Panc1 (cell line): Measurements from ENCODE around the gene MAPK8. TPM values are rescaled to one million over a fixed set of nuclear protein-coding genes. Genes with fewer than 3 reads are reported as not detected.

Experiments used
- ATAC-seq: fragments of 200-7000 bp; cut with Tn5 transposase; 2 replicates; pipeline ENCODE4 v1.9.1; 2020; ENCODE audit warnings: mild to moderate bottlenecking, moderate library complexity
- BruUV-seq: library from RNA; stranded (reverse); fragments of 400-500 nt; replicated peaks from 2 replicates; lab custom pipeline; 2021; lab: Mats Ljungman, UMichigan
- CTCF ChIA-PET: fragments of 300-600 bp; sonication (Branson Sonifier 250); formaldehyde crosslinking; loops from one replicate; lab custom pipeline; 2022; ENCODE audit warnings: antibody characterized with exemption; lab: Charles Lee
- POLR2A ChIA-PET: fragments of 300-600 bp; sonication (Branson Sonifier 250); formaldehyde crosslinking; loops from one replicate; lab custom pipeline; 2022; ENCODE audit warnings: antibody characterized with exemption; lab: Charles Lee
- DNase-seq: peaks from one replicate; pipeline ENCODE4 v3.0.0-alpha.2; 2010; ENCODE audit warnings: low read depth, low spot score
- H3K27ac ChIP-seq: 2 replicates; pipeline ENCODE4 v1.5.1; 2011; ENCODE audit warnings: mild to moderate bottlenecking, low read length, inconsistent platforms
- H3K27me3 ChIP-seq: fragments of 200-500 bp; sonication (Bioruptor generic); 2 replicates; pipeline ENCODE4 v1.6.0; 2014; ENCODE audit warnings: low read length, inconsistent platforms; ENCODE audit not compliant: control insufficient read depth, insufficient read depth
- H3K36me3 ChIP-seq: fragments of 200-500 bp; sonication (Bioruptor generic); 2 replicates; pipeline ENCODE4 v1.5.1; 2014; ENCODE audit warnings: inconsistent platforms, mild to moderate bottlenecking, low read length, moderate library complexity; ENCODE audit not compliant: control insufficient read depth, insufficient read depth
- H3K4me1 ChIP-seq: 2 replicates; pipeline ENCODE4 v1.5.1; 2011; ENCODE audit warnings: inconsistent platforms, mild to moderate bottlenecking, low read length, moderate library complexity; ENCODE audit not compliant: control insufficient read depth, insufficient read depth
- H3K4me3 ChIP-seq, 2 experiments: 2 replicates each; pipeline ENCODE4 v1.5.1; 2011 to 2012; ENCODE audit warnings: low read depth in 2 of 2, low read length in 2 of 2, mild to moderate bottlenecking in 2 of 2, inconsistent platforms in 1 of 2, moderate library complexity in 1 of 2
- H3K9me3 ChIP-seq: fragments of 200-500 bp; sonication (Bioruptor generic); 2 replicates; pipeline ENCODE4 v1.5.1; 2014; ENCODE audit warnings: low read depth, mild to moderate bottlenecking, inconsistent platforms, low read length, moderate library complexity; ENCODE audit not compliant: control insufficient read depth, insufficient read depth
- POLR2AphosphoS5 ChIP-seq: IDR thresholded peaks from 2 replicates; pipeline ENCODE4 v1.6.1; 2012; ENCODE audit warnings: mild to moderate bottlenecking, low read depth, low read length, moderate library complexity
- SIN3A ChIP-seq: IDR thresholded peaks from 2 replicates; pipeline ENCODE4 v1.6.1; 2012; ENCODE audit warnings: low read depth, mild to moderate bottlenecking, low read length, moderate library complexity, borderline replicate concordance; ENCODE audit not compliant: insufficient read depth
- TCF7L2 ChIP-seq: IDR thresholded peaks from 2 replicates; pipeline ENCODE4 v1.6.1; 2011; ENCODE audit warnings: mild to moderate bottlenecking, low read depth, low read length, inconsistent platforms
- in situ Hi-C: cut with HindIII; loops from 2 replicates; pipeline ENCODE4 v1.10.0; 2016; ENCODE audit warnings: low sequenced_read_pairs, low pct_unique_long_range_greater_than_20kb
- intact Hi-C: fragments of 100-400 bp; cut with micrococcal nuclease; formaldehyde crosslinking; loops from one replicate; pipeline ENCODE4 v1.10.0; 2022; ENCODE audit not compliant: unreplicated experiment
- total RNA-seq: library from RNA; stranded (reverse); gene quantifications from one replicate; pipeline ENCODE4 v1.2.1, GENCODE V29; 2021; ENCODE audit not compliant: unreplicated experiment
- TF ChIP-seq, protein P1 (sequence below): fragments of 450-650 bp; IDR thresholded peaks from 2 replicates; pipeline ENCODE4 v1.5.1; 2017; ENCODE audit warnings: mild to moderate bottlenecking
- TF ChIP-seq, protein P2 (sequence below), 2 experiments: IDR thresholded peaks; 2 replicates each; pipeline ENCODE4 v1.6.1; 2011 to 2012; ENCODE audit warnings: low read depth in 2 of 2, control low read depth in 1 of 2, low read length in 1 of 2, mild to moderate bottlenecking in 1 of 2, moderate library complexity in 1 of 2; ENCODE audit not compliant: insufficient read depth in 1 of 2

The MAPK8 gene
- total RNA-seq, 1 experiment from 2014 or later: 66.6 TPM

GRCh38 chr10:48306870-48307710 lies 613 bp downstream of the MAPK8 start:
- intact Hi-C loops: no loop called here
- Histone ChIP-seq H3K4me1 (peaks cover 38% of the 10 kb centered on the region), H3K9me3 (no peaks in the 10 kb centered on the region), H3K27ac (peak overlapping the region; percentile 86), H3K27me3 (no peaks in the 10 kb centered on the region; the same call in 1 of the 2 replicates), H3K4me3 (peak overlapping the region; percentile 80 to 92), H3K36me3 (no peaks in the 10 kb centered on the region)
- ATAC-seq: peak; percentile 86
- in situ Hi-C loops: no loop called here
- CTCF ChIA-PET: no interaction called here
- BruUV-seq: no TSS peak
- TF ChIP-seq SIN3A (no peak), TCF7L2 (no peak), POLR2AphosphoS5 (no peak; the same call in 1 of the 2 replicates)
- TF ChIP-seq, protein P1, sequence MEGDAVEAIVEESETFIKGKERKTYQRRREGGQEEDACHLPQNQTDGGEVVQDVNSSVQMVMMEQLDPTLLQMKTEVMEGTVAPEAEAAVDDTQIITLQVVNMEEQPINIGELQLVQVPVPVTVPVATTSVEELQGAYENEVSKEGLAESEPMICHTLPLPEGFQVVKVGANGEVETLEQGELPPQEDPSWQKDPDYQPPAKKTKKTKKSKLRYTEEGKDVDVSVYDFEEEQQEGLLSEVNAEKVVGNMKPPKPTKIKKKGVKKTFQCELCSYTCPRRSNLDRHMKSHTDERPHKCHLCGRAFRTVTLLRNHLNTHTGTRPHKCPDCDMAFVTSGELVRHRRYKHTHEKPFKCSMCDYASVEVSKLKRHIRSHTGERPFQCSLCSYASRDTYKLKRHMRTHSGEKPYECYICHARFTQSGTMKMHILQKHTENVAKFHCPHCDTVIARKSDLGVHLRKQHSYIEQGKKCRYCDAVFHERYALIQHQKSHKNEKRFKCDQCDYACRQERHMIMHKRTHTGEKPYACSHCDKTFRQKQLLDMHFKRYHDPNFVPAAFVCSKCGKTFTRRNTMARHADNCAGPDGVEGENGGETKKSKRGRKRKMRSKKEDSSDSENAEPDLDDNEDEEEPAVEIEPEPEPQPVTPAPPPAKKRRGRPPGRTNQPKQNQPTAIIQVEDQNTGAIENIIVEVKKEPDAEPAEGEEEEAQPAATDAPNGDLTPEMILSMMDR: no peak
- TF ChIP-seq, protein P2, sequence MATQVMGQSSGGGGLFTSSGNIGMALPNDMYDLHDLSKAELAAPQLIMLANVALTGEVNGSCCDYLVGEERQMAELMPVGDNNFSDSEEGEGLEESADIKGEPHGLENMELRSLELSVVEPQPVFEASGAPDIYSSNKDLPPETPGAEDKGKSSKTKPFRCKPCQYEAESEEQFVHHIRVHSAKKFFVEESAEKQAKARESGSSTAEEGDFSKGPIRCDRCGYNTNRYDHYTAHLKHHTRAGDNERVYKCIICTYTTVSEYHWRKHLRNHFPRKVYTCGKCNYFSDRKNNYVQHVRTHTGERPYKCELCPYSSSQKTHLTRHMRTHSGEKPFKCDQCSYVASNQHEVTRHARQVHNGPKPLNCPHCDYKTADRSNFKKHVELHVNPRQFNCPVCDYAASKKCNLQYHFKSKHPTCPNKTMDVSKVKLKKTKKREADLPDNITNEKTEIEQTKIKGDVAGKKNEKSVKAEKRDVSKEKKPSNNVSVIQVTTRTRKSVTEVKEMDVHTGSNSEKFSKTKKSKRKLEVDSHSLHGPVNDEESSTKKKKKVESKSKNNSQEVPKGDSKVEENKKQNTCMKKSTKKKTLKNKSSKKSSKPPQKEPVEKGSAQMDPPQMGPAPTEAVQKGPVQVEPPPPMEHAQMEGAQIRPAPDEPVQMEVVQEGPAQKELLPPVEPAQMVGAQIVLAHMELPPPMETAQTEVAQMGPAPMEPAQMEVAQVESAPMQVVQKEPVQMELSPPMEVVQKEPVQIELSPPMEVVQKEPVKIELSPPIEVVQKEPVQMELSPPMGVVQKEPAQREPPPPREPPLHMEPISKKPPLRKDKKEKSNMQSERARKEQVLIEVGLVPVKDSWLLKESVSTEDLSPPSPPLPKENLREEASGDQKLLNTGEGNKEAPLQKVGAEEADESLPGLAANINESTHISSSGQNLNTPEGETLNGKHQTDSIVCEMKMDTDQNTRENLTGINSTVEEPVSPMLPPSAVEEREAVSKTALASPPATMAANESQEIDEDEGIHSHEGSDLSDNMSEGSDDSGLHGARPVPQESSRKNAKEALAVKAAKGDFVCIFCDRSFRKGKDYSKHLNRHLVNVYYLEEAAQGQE (IDR thresholded peaks at IDR 0.05; ENCODE audit: insufficient read depth in 1 of 2, low read depth in 2 of 2, low read length in 1 of 2): no peak
- POLR2A ChIA-PET: interaction anchor here (1.1 kb wide), 1 partner anchor 19 kb away, joined by 3 read pairs; no protein-coding TSS in a partner anchor
- DNase-seq: no peak

- peaks cover 42% of the 10 kb centered on the region for H3K4me1 ChIP-seq
- H3K36me3 ChIP-seq: no peaks in the 10 kb centered on the region
- peak overlapping the region; percentile 80 to 92 for H3K4me3 ChIP-seq
- H3K27me3 ChIP-seq: no peaks in the 10 kb centered on the region; the same call in 1 of the 2 replicates
- in situ Hi-C loops: no loop called here
- intact Hi-C loops: no loop called here
- ChIA-PET CTCF (no interaction called here), POLR2A (interaction anchor here (1.1 kb wide), 1 partner anchor 19 kb away, joined by 3 read pairs; no protein-coding TSS in a partner anchor)
- no peaks in the 10 kb centered on the region for H3K9me3 ChIP-seq
- peak overlapping the region; percentile 86 for H3K27ac ChIP-seq
- ATAC-seq (no peak), DNase-seq (no peak)
- TF ChIP-seq SIN3A (no peak), POLR2AphosphoS5 (no peak), TCF7L2 (no peak)
- TF ChIP-seq, protein P1: no peak
- TF ChIP-seq, protein P2 (IDR thresholded peaks at IDR 0.05; ENCODE audit: insufficient read depth in 1 of 2, low read depth in 2 of 2, low read length in 1 of 2): no peak
- BruUV-seq: no TSS peak
Measured at GRCh38 chr10:48307711-48308018, 1.2 kb downstream of the MAPK8 start.
